CD4-positive, alpha-beta T cell (primary cell): Measurements from ENCODE around the gene TRAPPC6A. TPM values are rescaled to one million over a fixed set of nuclear protein-coding genes. Genes with fewer than 3 reads are reported as not detected.

Experiments
- ATAC-seq: fragments of 200-7000 bp; cut with Tn5 transposase; one replicate; pipeline ENCODE4 v1.10.0; 2022; ENCODE audit warnings: mild to moderate bottlenecking; ENCODE audit not compliant: poor library complexity
- CTCF ChIA-PET: fragments of 350-600 bp; sonication (Branson Sonifier 250); formaldehyde crosslinking; loops from one replicate; lab custom pipeline; 2021; ENCODE audit warnings: antibody characterized with exemption, inconsistent platforms; lab: Charles Lee
- POLR2A ChIA-PET: fragments of 350-600 bp; sonication (Branson Sonifier 250); formaldehyde crosslinking; loops from one replicate; lab custom pipeline; 2021; ENCODE audit warnings: antibody characterized with exemption, inconsistent platforms; lab: Charles Lee
- DNase-seq, 14 experiments: peaks; one replicate each; pipeline ENCODE4 v3.0.0-alpha.2; 2013 to 2020; ENCODE audit warnings: mixed read lengths in 2 of 14
- H3K27ac ChIP-seq, 2 donors: one replicate each; pipeline versions ENCODE4 v1.5.1 to v1.7.0; 2013; ENCODE audit warnings: low read length in 2 of 2, low read depth in 1 of 2, mild to moderate bottlenecking in 1 of 2
- H3K27me3 ChIP-seq, 2 experiments: 1 replicate in 1 of 2; 2 replicates in 1 of 2; pipeline versions ENCODE4 v1.6.1 to v1.7.0; 2013; ENCODE audit warnings: low read length in 2 of 2, control low read depth in 1 of 2, mild to moderate bottlenecking in 1 of 2, moderate library complexity in 1 of 2; ENCODE audit not compliant: insufficient read depth in 2 of 2, control insufficient read depth in 1 of 2
- H3K36me3 ChIP-seq: one replicate; pipeline ENCODE4 v1.6.1; 2013; ENCODE audit warnings: low read length, control low read depth; ENCODE audit not compliant: insufficient read depth
- H3K4me1 ChIP-seq: one replicate; pipeline ENCODE4 v1.6.1; 2013; ENCODE audit warnings: low read length, control low read depth; ENCODE audit not compliant: insufficient read depth
- H3K4me3 ChIP-seq: one replicate; pipeline ENCODE4 v1.5.1; 2013; ENCODE audit warnings: mild to moderate bottlenecking, low read length, moderate library complexity
- H3K9me3 ChIP-seq, 2 experiments: 1 replicate in 1 of 2; 2 replicates in 1 of 2; pipeline versions ENCODE4 v1.6.1 to v1.7.0; 2013; ENCODE audit warnings: low read length in 2 of 2, mild to moderate bottlenecking in 2 of 2, control low read depth in 1 of 2, moderate library complexity in 1 of 2; ENCODE audit not compliant: control insufficient read depth in 1 of 2, insufficient read depth in 1 of 2
- H3K27ac Mint-ChIP-seq: one replicate; pipeline ENCODE4 v1.8.0; 2020; ENCODE audit warnings: mixed read lengths
- H3K27me3 Mint-ChIP-seq: one replicate; pipeline ENCODE4 v1.8.0; 2021; ENCODE audit warnings: mixed read lengths
- H3K36me3 Mint-ChIP-seq: one replicate; pipeline ENCODE4 v1.8.0; 2021; ENCODE audit warnings: low read depth, mixed read lengths
- H3K4me1 Mint-ChIP-seq: one replicate; pipeline ENCODE4 v1.8.0; 2021; ENCODE audit warnings: low read depth, mixed read lengths
- H3K4me3 Mint-ChIP-seq: one replicate; pipeline ENCODE4 v1.8.0; 2020; ENCODE audit warnings: mild to moderate bottlenecking, mixed read lengths
- H3K9me3 Mint-ChIP-seq: one replicate; pipeline ENCODE4 v1.8.0; 2020; ENCODE audit warnings: mixed read lengths
- CTCF ChIP-seq: fragments of 200-600 bp; IDR thresholded peaks from one replicate; pipeline ENCODE4 v1.8.0; 2022; ENCODE audit warnings: antibody characterized with exemption, mild to moderate bottlenecking
- intact Hi-C, 2 experiments: fragments of 100-400 bp; cut with DNase I in 1 of 2; cut with micrococcal nuclease in 1 of 2; formaldehyde crosslinking; loops; one replicate each; pipeline versions ENCODE4 v1.15.1 to v1.9.0; 2023 to 2025; cut with DNase I, micrococcal nuclease
- total RNA-seq, 174 experiments: library from RNA in 2 of 174; stranded (reverse) in 2 of 174; gene quantifications; one replicate each; pipeline ENCODE4 v1.2.3 and lab custom pipeline; 2021 to 2026

The TRAPPC6A gene
- total RNA-seq, 2 experiments from 2014 or later, result 32.0 to 38.8 TPM

GRCh38 chr19:45200568-45200967, 22.5 kb upstream of the TRAPPC6A start:
- no peak for ATAC-seq
- CTCF ChIA-PET, result no interaction called here

GRCh38 chr19:45195764-45196163, 17.7 kb upstream of the TRAPPC6A start:
- H3K27ac ChIP-seq, result no peak overlapping the region
- no peaks in the 10 kb centered on the region for H3K9me3 ChIP-seq
- intact Hi-C loops, result no loop called here
- ChIA-PET POLR2A (no interaction called here), CTCF (no interaction called here)
- no peak for DNase-seq
- no peaks in the 10 kb centered on the region for H3K4me1 Mint-ChIP-seq
- no peak overlapping the region for H3K4me3 Mint-ChIP-seq
- no peaks in the 10 kb centered on the region for H3K27me3 Mint-ChIP-seq
- no peak overlapping the region for H3K4me3 ChIP-seq
- H3K27me3 ChIP-seq, result no peaks in the 10 kb centered on the region
- no peak overlapping the region for H3K27ac Mint-ChIP-seq
- H3K4me1 ChIP-seq, result no peaks in the 10 kb centered on the region
- TF ChIP-seq CTCF, result no peak
- no peaks in the 10 kb centered on the region for H3K36me3 ChIP-seq
- no peaks in the 10 kb centered on the region for H3K36me3 Mint-ChIP-seq
- H3K9me3 Mint-ChIP-seq, result no peaks in the 10 kb centered on the region
- ATAC-seq, result no peak

More at GRCh38 chr19:45200568-45200967, 22.5 kb upstream of the TRAPPC6A start:
- Mint-ChIP-seq H3K27ac (no peak overlapping the region), H3K36me3 (no peaks in the 10 kb centered on the region), H3K27me3 (no peaks in the 10 kb centered on the region), H3K4me1 (no peaks in the 10 kb centered on the region), H3K9me3 (no peaks in the 10 kb centered on the region), H3K4me3 (no peak overlapping the region)
- POLR2A ChIA-PET, result no interaction called here
- H3K4me1 ChIP-seq, result no peaks in the 10 kb centered on the region
- H3K4me3 ChIP-seq, result no peak overlapping the region
- no peak for DNase-seq
- no peak overlapping the region for H3K27ac ChIP-seq
- intact Hi-C loops, result no loop called here
- H3K36me3 ChIP-seq, result no peaks in the 10 kb centered on the region
- H3K27me3 ChIP-seq, result no peaks in the 10 kb centered on the region
- no peak for TF ChIP-seq CTCF
- no peaks in the 10 kb centered on the region for H3K9me3 ChIP-seq

GRCh38 chr19:45191375-45191774, 13.3 kb upstream of the TRAPPC6A start:
- Mint-ChIP-seq H3K4me1 (no peaks in the 10 kb centered on the region), H3K27ac (no peak overlapping the region), H3K36me3 (no peaks in the 10 kb centered on the region), H3K4me3 (no peak overlapping the region), H3K27me3 (no peaks in the 10 kb centered on the region), H3K9me3 (no peaks in the 10 kb centered on the region)
- POLR2A ChIA-PET, result no interaction called here
- Histone ChIP-seq H3K4me1 (peaks cover 5% of the 10 kb centered on the region), H3K27me3 (no peaks in the 10 kb centered on the region), H3K4me3 (no peak overlapping the region), H3K27ac (no peak overlapping the region), H3K9me3 (peaks cover 0 to 4% of the 10 kb centered on the region in 2 experiments), H3K36me3 (no peaks in the 10 kb centered on the region)
- CTCF ChIA-PET, result no interaction called here
- DNase-seq (no peak), ATAC-seq (no peak)
- intact Hi-C loops, result no loop called here
- TF ChIP-seq CTCF, result no peak
